B cell (primary cell): Measurements from ENCODE around the gene HAPSTR1. TPM values are rescaled to one million over a fixed set of nuclear protein-coding genes. Genes with fewer than 3 reads are reported as not detected.

ENCODE experiments used
- ATAC-seq: fragments of 200-7000 bp; cut with Tn5 transposase; one replicate; pipeline ENCODE4 v1.10.0; 2021; ENCODE audit warnings: low read depth, mild to moderate bottlenecking, moderate number of reproducible peaks, moderate library complexity
- CTCF ChIA-PET: fragments of 350-600 bp; sonication (Branson Sonifier 250); formaldehyde crosslinking; loops from one replicate; lab custom pipeline; 2021; ENCODE audit warnings: antibody characterized with exemption, inconsistent platforms; lab: Charles Lee
- POLR2A ChIA-PET: fragments of 350-600 bp; sonication (Branson Sonifier 250); formaldehyde crosslinking; loops from one replicate; lab custom pipeline; 2021; ENCODE audit warnings: antibody characterized with exemption; lab: Charles Lee
- DNase-seq: peaks from one replicate; pipeline ENCODE4 v3.0.0; 2013
- H2AFZ ChIP-seq: 2 replicates; pipeline ENCODE4 v1.6.1; 2012; ENCODE audit warnings: mild to moderate bottlenecking, low read depth, low read length; ENCODE audit not compliant: insufficient read depth, poor library complexity, severe bottlenecking
- H3K27ac ChIP-seq, 2 donors: 1 replicate in 1 of 2; 2 replicates in 1 of 2; pipeline ENCODE4 v1.5.1; 2012 to 2013; ENCODE audit warnings: low read length in 2 of 2, mild to moderate bottlenecking in 2 of 2, moderate library complexity in 1 of 2
- H3K27me3 ChIP-seq, 4 experiments: fragments of 200-600 bp in 1 of 4; sonication (generic) in 1 of 4; replicated peaks in 1 of 4; 1 replicate in 2 of 4; 2 replicates in 2 of 4; pipeline versions ENCODE4 v1.6.1 to v1.7.0; 2013 to 2016; ENCODE audit warnings: low read length in 3 of 4, mild to moderate bottlenecking in 2 of 4, mixed read lengths in 1 of 4, moderate library complexity in 1 of 4; ENCODE audit not compliant: insufficient read depth in 4 of 4, control insufficient read depth in 3 of 4; ENCODE audit errors: control extremely low read depth in 1 of 4
- H3K36me3 ChIP-seq, 2 experiments: replicated peaks in 1 of 2; 1 replicate in 1 of 2; 2 replicates in 1 of 2; pipeline versions ENCODE4 v1.6.1 to v1.7.1; 2013; ENCODE audit warnings: low read length in 1 of 2; ENCODE audit not compliant: insufficient read depth in 2 of 2, control insufficient read depth in 1 of 2; ENCODE audit errors: control extremely low read depth in 1 of 2, extremely low read depth in 1 of 2
- H3K4me1 ChIP-seq, 2 donors: fragments of 200-600 bp in 1 of 2; sonication (generic) in 1 of 2; 1 replicate in 1 of 2; 2 replicates in 1 of 2; pipeline versions ENCODE4 v1.5.1 to v1.6.1; 2013 to 2017; ENCODE audit warnings: low read length in 2 of 2; ENCODE audit not compliant: control insufficient read depth in 2 of 2, insufficient read depth in 2 of 2
- H3K4me2 ChIP-seq: replicated peaks from 2 replicates; pipeline ENCODE3; 2012; ENCODE audit warnings: mild to moderate bottlenecking, low read depth, low read length; ENCODE audit not compliant: poor library complexity, severe bottlenecking
- H3K4me3 ChIP-seq, 5 experiments: fragments of 200-600 bp in 1 of 5; sonication (generic) in 1 of 5; 1 replicate in 3 of 5; 2 replicates in 2 of 5; pipeline versions ENCODE4 v1.5.1 to v1.7.0; 2011 to 2016; ENCODE audit warnings: low read length in 4 of 5, mild to moderate bottlenecking in 4 of 5, low read depth in 2 of 5, control low read depth in 1 of 5, moderate library complexity in 1 of 5; ENCODE audit not compliant: insufficient read depth in 1 of 5; ENCODE audit errors: control extremely low read depth in 1 of 5, extremely low read depth in 1 of 5
- H3K79me2 ChIP-seq: fragments of 200-600 bp; sonication (generic); one replicate; pipeline ENCODE4 v1.6.0; 2016; ENCODE audit warnings: low read length; ENCODE audit not compliant: control insufficient read depth, insufficient read depth
- H3K9ac ChIP-seq: fragments of 200-600 bp; sonication (generic); 2 replicates; pipeline ENCODE4 v1.6.1; 2017; ENCODE audit warnings: mild to moderate bottlenecking, low read length, moderate library complexity
- H3K9me3 ChIP-seq, 3 donors: one replicate each; pipeline versions ENCODE4 v1.6.1 to v1.7.1; 2013; ENCODE audit warnings: low read length in 2 of 3; ENCODE audit not compliant: control insufficient read depth in 2 of 3, insufficient read depth in 1 of 3; ENCODE audit errors: control extremely low read depth in 1 of 3
- H4K20me1 ChIP-seq: 2 replicates; pipeline ENCODE4 v1.6.0; 2012; ENCODE audit warnings: mild to moderate bottlenecking, low read length; ENCODE audit not compliant: insufficient read depth, control insufficient read depth, poor library complexity, severe bottlenecking
- H3K27ac Mint-ChIP-seq: one replicate; pipeline ENCODE4 v1.8.0; 2021; ENCODE audit warnings: mixed read lengths
- H3K27me3 Mint-ChIP-seq: one replicate; pipeline ENCODE4 v1.8.0; 2021; ENCODE audit warnings: mixed read lengths
- H3K4me1 Mint-ChIP-seq: one replicate; pipeline ENCODE4 v1.8.0; 2021; ENCODE audit warnings: mixed read lengths
- H3K4me3 Mint-ChIP-seq: one replicate; pipeline ENCODE4 v1.8.0; 2021; ENCODE audit warnings: mixed read lengths
- H3K9me3 Mint-ChIP-seq: one replicate; pipeline ENCODE4 v1.8.0; 2022; ENCODE audit warnings: mixed read lengths; ENCODE audit not compliant: insufficient read depth
- EZH2 ChIP-seq: IDR thresholded peaks from 2 replicates; pipeline ENCODE4 v1.6.1; 2012; ENCODE audit warnings: borderline replicate concordance, low read depth, mild to moderate bottlenecking, moderate library complexity, low read length; ENCODE audit not compliant: insufficient read depth, poor library complexity, severe bottlenecking
- WGBS: methylation state at CpG from one replicate; pipeline ENCODE4 v1.1.5; 2013; ENCODE audit warnings: missing lambda C conversion rate; ENCODE audit not compliant: insufficient coverage; 5-methylcytosine and 5-hydroxymethylcytosine counted together
- intact Hi-C: fragments of 100-400 bp; cut with micrococcal nuclease; formaldehyde crosslinking; loops from one replicate; pipeline ENCODE4 v1.10.0; 2022
- polyA plus RNA-seq: library from polyadenylated mRNA; depleted of rRNA; stranded (reverse); fragments of >200 nt; gene quantifications from 2 replicates; pipeline ENCODE4 v1.2.3, GENCODE V29; 2012
- total RNA-seq, 2 donors: library from RNA; stranded (reverse); fragments of 120-200 nt in 1 of 2; gene quantifications; 1 replicate in 1 of 2; 2 replicates in 1 of 2; pipeline versions ENCODE4 v1.2.3 to v1.2.4, GENCODE V29; 2013 to 2022
- TF ChIP-seq, protein P1 (sequence below): fragments of 200-600 bp; IDR thresholded peaks from one replicate; pipeline ENCODE4 v1.8.0; 2022; ENCODE audit warnings: antibody characterized with exemption, mild to moderate bottlenecking

The HAPSTR1 gene
- total and polyA plus RNA-seq, 2 donors (not counting 1 experiment from before 2014, with no cell fraction given), result 35.5 to 99.2 TPM

DNA sequence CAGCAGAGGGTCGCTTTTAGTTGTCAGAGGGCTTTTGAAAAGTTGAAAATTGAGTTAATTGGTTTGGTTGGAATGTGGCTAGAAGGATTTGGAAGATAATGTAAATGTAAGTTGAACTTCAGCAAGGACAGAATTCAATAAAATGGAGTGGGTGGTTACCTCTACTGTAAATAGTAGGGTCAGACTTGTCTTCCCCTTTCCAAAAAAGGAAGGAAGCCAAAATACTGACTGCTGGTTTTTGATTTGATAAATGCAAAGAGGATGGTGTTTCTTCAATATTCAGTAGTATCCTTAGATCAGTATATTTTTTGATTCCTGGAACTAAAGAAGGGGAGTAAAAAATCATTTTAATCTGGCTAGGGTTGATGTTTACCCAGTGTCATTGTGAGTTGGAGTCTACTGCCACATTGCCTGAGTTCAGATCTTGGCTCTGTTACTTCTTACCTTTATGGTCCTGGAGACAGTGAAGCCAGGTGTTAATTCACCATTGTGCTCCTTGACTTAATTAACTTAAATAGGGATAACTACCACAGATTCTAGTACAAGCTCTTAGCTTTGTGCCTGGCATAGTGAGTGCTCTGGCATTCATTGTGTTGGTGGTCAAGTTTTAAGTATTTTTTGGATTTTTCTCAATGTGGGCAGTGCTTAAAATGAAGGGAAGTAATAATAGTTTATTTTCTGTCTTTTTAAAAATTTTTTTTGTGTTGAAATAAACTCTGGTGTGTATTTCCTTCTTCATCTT lies 4.4 kb downstream of the HAPSTR1 start:
- Histone ChIP-seq H3K9me3 (no peaks in the 10 kb centered on the region), H3K9ac (no peak overlapping the region), H2AFZ (no peak overlapping the region), H3K36me3 (peaks cover 10 to 49% of the 10 kb centered on the region in 2 experiments), H4K20me1 (peaks cover 83% of the 10 kb centered on the region), H3K4me3 (peak overlapping the region in 3 of 5 experiments; percentile 3 to 34 (median 34)), H3K4me1 (peaks cover 71 to 79% of the 10 kb centered on the region in 2 donors), H3K79me2 (peaks cover 89% of the 10 kb centered on the region), H3K27ac (peak overlapping the region; percentile 11 to 58), H3K4me2 (peak overlapping the region; percentile 81), H3K27me3 (no peaks in the 10 kb centered on the region)
- TF ChIP-seq, protein P1, sequence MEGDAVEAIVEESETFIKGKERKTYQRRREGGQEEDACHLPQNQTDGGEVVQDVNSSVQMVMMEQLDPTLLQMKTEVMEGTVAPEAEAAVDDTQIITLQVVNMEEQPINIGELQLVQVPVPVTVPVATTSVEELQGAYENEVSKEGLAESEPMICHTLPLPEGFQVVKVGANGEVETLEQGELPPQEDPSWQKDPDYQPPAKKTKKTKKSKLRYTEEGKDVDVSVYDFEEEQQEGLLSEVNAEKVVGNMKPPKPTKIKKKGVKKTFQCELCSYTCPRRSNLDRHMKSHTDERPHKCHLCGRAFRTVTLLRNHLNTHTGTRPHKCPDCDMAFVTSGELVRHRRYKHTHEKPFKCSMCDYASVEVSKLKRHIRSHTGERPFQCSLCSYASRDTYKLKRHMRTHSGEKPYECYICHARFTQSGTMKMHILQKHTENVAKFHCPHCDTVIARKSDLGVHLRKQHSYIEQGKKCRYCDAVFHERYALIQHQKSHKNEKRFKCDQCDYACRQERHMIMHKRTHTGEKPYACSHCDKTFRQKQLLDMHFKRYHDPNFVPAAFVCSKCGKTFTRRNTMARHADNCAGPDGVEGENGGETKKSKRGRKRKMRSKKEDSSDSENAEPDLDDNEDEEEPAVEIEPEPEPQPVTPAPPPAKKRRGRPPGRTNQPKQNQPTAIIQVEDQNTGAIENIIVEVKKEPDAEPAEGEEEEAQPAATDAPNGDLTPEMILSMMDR, result no peak
- TF ChIP-seq EZH2, result no peak
- H3K4me3 Mint-ChIP-seq, result peak overlapping the region; percentile 79
- H3K27ac Mint-ChIP-seq, result peak overlapping the region; percentile 79
- POLR2A ChIA-PET, result no interaction called here
- no peaks in the 10 kb centered on the region for H3K27me3 Mint-ChIP-seq
- 80% methylated on average over 1 of the region's 1 CpG for WGBS
- H3K9me3 Mint-ChIP-seq, result no peaks in the 10 kb centered on the region
- DNase-seq (no peak), ATAC-seq (no peak)
- peaks cover 70% of the 10 kb centered on the region for H3K4me1 Mint-ChIP-seq
- intact Hi-C loops, result loop anchor here (10.0 kb wide), 1 partner anchor 1199 kb away; no protein-coding TSS in a partner anchor
- CTCF ChIA-PET, result interaction anchor here (1.5 kb wide), 1 partner anchor 217 kb away, joined by 3 read pairs; no protein-coding TSS in a partner anchor

DNA sequence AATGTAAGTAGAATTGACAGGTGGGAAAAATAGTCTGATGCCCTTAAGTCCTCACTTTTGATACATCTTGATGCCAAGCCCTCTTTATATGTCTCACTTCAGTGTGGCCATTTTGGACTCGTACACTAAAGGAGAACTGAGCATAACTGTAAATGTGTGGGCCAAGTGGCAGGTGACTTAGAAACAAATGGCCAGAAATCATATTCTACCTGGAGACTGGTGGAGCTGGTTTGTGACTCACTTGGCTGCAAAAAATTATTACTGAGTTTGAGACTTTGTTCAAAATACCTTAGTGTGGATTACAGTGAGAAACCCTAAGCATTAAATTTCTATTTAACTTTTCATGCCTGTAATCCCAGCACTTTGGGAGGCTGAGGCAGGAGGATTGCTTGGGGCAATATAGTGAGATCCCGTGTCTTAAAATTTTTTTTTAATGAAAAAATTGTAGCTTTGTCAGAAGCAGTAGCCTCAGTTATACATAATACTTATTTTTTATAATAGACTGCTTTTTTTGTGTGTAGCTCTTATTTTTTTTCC lies 5.0 kb downstream of the HAPSTR1 start:
- ChIA-PET CTCF (interaction anchor here (0.7 kb wide), 1 partner anchor 35 kb away, joined by 3 read pairs; no protein-coding TSS in a partner anchor), POLR2A (no interaction called here)
- no peak for TF ChIP-seq EZH2
- TF ChIP-seq, protein P1, result no peak
- Histone ChIP-seq H3K9ac (no peak overlapping the region), H3K36me3 (peaks cover 10 to 52% of the 10 kb centered on the region in 2 experiments), H3K9me3 (no peaks in the 10 kb centered on the region), H4K20me1 (peaks cover 89% of the 10 kb centered on the region), H3K4me2 (peak overlapping the region; percentile 81), H3K79me2 (peaks cover 96% of the 10 kb centered on the region), H3K4me1 (peaks cover 78 to 81% of the 10 kb centered on the region in 2 donors), H2AFZ (no peak overlapping the region), H3K27ac (peak overlapping the region in 1 of 2 donors; percentile 58), H3K4me3 (no peak overlapping the region), H3K27me3 (no peaks in the 10 kb centered on the region)
- Mint-ChIP-seq H3K4me3 (peak overlapping the region; percentile 79), H3K4me1 (peaks cover 76% of the 10 kb centered on the region), H3K27ac (peak overlapping the region; percentile 39), H3K27me3 (no peaks in the 10 kb centered on the region), H3K9me3 (no peaks in the 10 kb centered on the region)
- ATAC-seq, result no peak
- no peak for DNase-seq
- no CpG with 5 or more reads among the region's 2 CpGs for WGBS
- intact Hi-C loops, result loop anchor here (10.0 kb wide), 1 partner anchor 1198 kb away; no protein-coding TSS in a partner anchor
